Prostate gland (tissue), 2 donors: ENCODE results near the gene FBXL17. TPM values are rescaled to one million over a fixed set of nuclear protein-coding genes. Genes with fewer than 3 reads are reported as not detected.

Source experiments
- DNase-seq: peaks from one replicate; pipeline ENCODE4 v3.0.0-alpha.2; 2019; ENCODE audit warnings: low spot score
- H3K27ac ChIP-seq, 2 donors: fragments of 200-600 bp; sonication (generic); 2 replicates each; pipeline ENCODE4 v1.5.1; 2017 to 2019
- H3K27me3 ChIP-seq: fragments of 200-600 bp; sonication (generic); replicated peaks from 2 replicates; pipeline ENCODE4 v1.5.1; 2019; ENCODE audit not compliant: insufficient read depth
- H3K36me3 ChIP-seq, 2 donors: fragments of 200-600 bp; sonication (generic); 1 replicate in 1 of 2; 2 replicates in 1 of 2; pipeline versions ENCODE4 v1.5.1 to v1.8.1; 2017 to 2019
- H3K4me1 ChIP-seq: fragments of 200-600 bp; sonication (generic); replicated peaks from 2 replicates; pipeline ENCODE4 v1.5.1; 2019
- H3K4me3 ChIP-seq, 2 donors: fragments of 200-600 bp; sonication (generic); 2 replicates each; pipeline ENCODE4 v1.5.1; 2017 to 2019
- H3K9me3 ChIP-seq: fragments of 200-600 bp; sonication (generic); 2 replicates; pipeline ENCODE4 v1.5.1; 2017
- CTCF ChIP-seq, 4 experiments: fragments of 200-600 bp in 2 of 4; fragments of 450-650 bp in 2 of 4; sonication (generic) in 2 of 4; IDR thresholded peaks; 1 replicate in 3 of 4; 2 replicates in 1 of 4; pipeline ENCODE4 v1.5.1; 2016 to 2019; ENCODE audit warnings: antibody characterized with exemption in 4 of 4, mild to moderate bottlenecking in 2 of 4, moderate library complexity in 2 of 4
- POLR2A ChIP-seq: fragments of 450-650 bp; IDR thresholded peaks from one replicate; pipeline ENCODE4 v1.6.1; 2016; ENCODE audit warnings: antibody characterized with exemption, mild to moderate bottlenecking
- POLR2AphosphoS5 ChIP-seq: sonication (generic); formaldehyde crosslinking; IDR thresholded peaks from one replicate; pipeline ENCODE4 v1.6.1; 2017; ENCODE audit warnings: antibody characterized with exemption
- WGBS: methylation state at CpG from one replicate; pipeline ENCODE4 v1.1.5; 2018; 5-methylcytosine and 5-hydroxymethylcytosine counted together
- intact Hi-C: fragments of 100-400 bp; cut with DNase I; formaldehyde crosslinking; loops from one replicate; pipeline ENCODE4 v1.14.2; 2022
- total RNA-seq, 2 donors: library from RNA; depleted of rRNA; stranded (reverse); fragments of >200 nt; gene quantifications; one replicate each; pipeline ENCODE4 v1.1.0, GENCODE V29; 2016

Gene FBXL17
- total RNA-seq, 2 donors from 2014 or later: 14.8 to 30.4 TPM

GRCh38 chr5:108061941-108062340, 320.0 kb downstream of the FBXL17 start:
- H3K4me1 ChIP-seq: no peaks in the 10 kb centered on the region
- H3K27me3 ChIP-seq: no peaks in the 10 kb centered on the region
- H3K4me3 ChIP-seq: no peak overlapping the region
- DNase-seq: no peak
- H3K27ac ChIP-seq: no peak overlapping the region
- no peaks in the 10 kb centered on the region for H3K36me3 ChIP-seq
- intact Hi-C loops: no loop called here
- no peaks in the 10 kb centered on the region for H3K9me3 ChIP-seq
- TF ChIP-seq POLR2A: no peak
- TF ChIP-seq POLR2AphosphoS5: no peak
- TF ChIP-seq CTCF (IDR thresholded peaks at IDR 0.05): no peak
- 79% methylated on average over 6 of the region's 6 CpGs for WGBS

- intact Hi-C loops: no loop called here
Observed at GRCh38 chr5:108060340-108060739, 321.6 kb downstream of the FBXL17 start.

GRCh38 chr5:108059334-108059733, 322.6 kb downstream of the FBXL17 start:
- Histone ChIP-seq H3K4me3 (no peak overlapping the region), H3K4me1 (no peaks in the 10 kb centered on the region), H3K9me3 (no peaks in the 10 kb centered on the region), H3K27ac (no peak overlapping the region), H3K36me3 (no peaks in the 10 kb centered on the region), H3K27me3 (no peaks in the 10 kb centered on the region)
- WGBS: 94% methylated on average over 3 of the region's 3 CpGs
- intact Hi-C loops: no loop called here
- TF ChIP-seq POLR2AphosphoS5 (no peak), CTCF (IDR thresholded peaks at IDR 0.05) (no peak), POLR2A (no peak)
- DNase-seq: no peak

More at GRCh38 chr5:108060340-108060739, 321.6 kb downstream of the FBXL17 start:
- no peak for TF ChIP-seq POLR2AphosphoS5
- no peak for TF ChIP-seq CTCF (IDR thresholded peaks at IDR 0.05)
- TF ChIP-seq POLR2A: no peak
- Histone ChIP-seq H3K27ac (no peak overlapping the region), H3K9me3 (no peaks in the 10 kb centered on the region), H3K4me3 (no peak overlapping the region), H3K27me3 (no peaks in the 10 kb centered on the region), H3K36me3 (no peaks in the 10 kb centered on the region), H3K4me1 (no peaks in the 10 kb centered on the region)
- DNase-seq: no peak

GRCh38 chr5:108054349-108054748, 327.5 kb downstream of the FBXL17 start:
- Histone ChIP-seq H3K36me3 (no peaks in the 10 kb centered on the region), H3K4me3 (no peak overlapping the region), H3K4me1 (no peaks in the 10 kb centered on the region), H3K9me3 (no peaks in the 10 kb centered on the region), H3K27me3 (no peaks in the 10 kb centered on the region), H3K27ac (no peak overlapping the region)
- no peak for DNase-seq
- no peak for TF ChIP-seq POLR2A
- no peak for TF ChIP-seq CTCF (IDR thresholded peaks at IDR 0.05)
- no peak for TF ChIP-seq POLR2AphosphoS5
- intact Hi-C loops: no loop called here

- no peak for DNase-seq
Observed at GRCh38 chr5:108046955-108047670, 334.8 kb downstream of the FBXL17 start.

More at GRCh38 chr5:108046955-108047670, 334.8 kb downstream of the FBXL17 start:
- WGBS: 93% methylated on average over 13 of the region's 13 CpGs
- no peaks in the 10 kb centered on the region for H3K9me3 ChIP-seq
- H3K4me3 ChIP-seq: no peak overlapping the region
- no peaks in the 10 kb centered on the region for H3K27me3 ChIP-seq
- H3K4me1 ChIP-seq: no peaks in the 10 kb centered on the region
- no peaks in the 10 kb centered on the region for H3K36me3 ChIP-seq
- TF ChIP-seq POLR2A: no peak
- no peak for TF ChIP-seq POLR2AphosphoS5
- TF ChIP-seq CTCF (IDR thresholded peaks at IDR 0.05): no peak
- no peak overlapping the region for H3K27ac ChIP-seq
- intact Hi-C loops: no loop called here
